C4-2B (cell line): ENCODE measurements around the gene CELA1.

Experiments
- CTCF ChIP-seq: fragments of 450-650 bp; conservative IDR thresholded peaks from 2 replicates; pipeline ENCODE4 v1.5.1; 2017; ENCODE audit warnings: mild to moderate bottlenecking
- ZFX ChIP-seq: fragments of 450-650 bp; IDR thresholded peaks from 2 replicates; pipeline ENCODE4 v1.6.1; 2017

- TF ChIP-seq CTCF (no peak), ZFX (no peak)
These were observed 32.3 kb upstream of the CELA1 start for GRCh38 chr12:51378749-51379148.
